ENCODE data around the gene MEX3C.
A peak's percentile ranks its signal among the peaks of the same experiment; 100 is the strongest.

DNA sequence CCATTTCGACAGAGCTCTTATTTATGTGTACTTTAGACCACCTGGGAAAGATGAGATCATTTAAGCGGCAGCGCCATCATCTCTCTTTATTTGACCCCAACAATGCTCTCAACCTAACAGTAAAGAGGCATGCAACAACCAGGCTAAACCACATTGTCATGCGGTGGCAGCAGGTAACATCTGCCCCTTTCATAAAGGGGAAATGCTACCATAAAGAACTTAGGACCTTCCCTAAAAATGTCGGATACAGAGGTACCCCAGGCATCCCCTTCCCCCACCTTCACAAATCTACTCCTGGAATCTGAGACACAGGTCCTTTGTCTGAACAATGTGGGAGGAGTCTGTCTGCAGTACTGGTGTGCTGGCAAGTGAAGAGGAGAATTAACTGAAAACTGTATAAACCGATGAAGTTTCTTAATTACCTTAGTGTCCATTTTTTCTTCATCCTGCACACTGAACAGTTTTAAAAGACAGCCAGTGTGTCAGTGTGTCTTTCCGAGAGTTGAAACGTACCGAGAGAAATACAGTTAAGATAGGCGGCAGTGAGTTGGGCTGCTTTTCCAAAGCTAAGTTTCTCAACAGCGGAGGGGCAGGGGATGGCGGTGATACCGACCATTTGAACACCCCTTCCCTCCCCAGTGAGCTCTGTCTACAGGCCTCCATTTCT, 1.9 kb downstream of the MEX3C start:
- TF ChIP-seq, protein P1, sequence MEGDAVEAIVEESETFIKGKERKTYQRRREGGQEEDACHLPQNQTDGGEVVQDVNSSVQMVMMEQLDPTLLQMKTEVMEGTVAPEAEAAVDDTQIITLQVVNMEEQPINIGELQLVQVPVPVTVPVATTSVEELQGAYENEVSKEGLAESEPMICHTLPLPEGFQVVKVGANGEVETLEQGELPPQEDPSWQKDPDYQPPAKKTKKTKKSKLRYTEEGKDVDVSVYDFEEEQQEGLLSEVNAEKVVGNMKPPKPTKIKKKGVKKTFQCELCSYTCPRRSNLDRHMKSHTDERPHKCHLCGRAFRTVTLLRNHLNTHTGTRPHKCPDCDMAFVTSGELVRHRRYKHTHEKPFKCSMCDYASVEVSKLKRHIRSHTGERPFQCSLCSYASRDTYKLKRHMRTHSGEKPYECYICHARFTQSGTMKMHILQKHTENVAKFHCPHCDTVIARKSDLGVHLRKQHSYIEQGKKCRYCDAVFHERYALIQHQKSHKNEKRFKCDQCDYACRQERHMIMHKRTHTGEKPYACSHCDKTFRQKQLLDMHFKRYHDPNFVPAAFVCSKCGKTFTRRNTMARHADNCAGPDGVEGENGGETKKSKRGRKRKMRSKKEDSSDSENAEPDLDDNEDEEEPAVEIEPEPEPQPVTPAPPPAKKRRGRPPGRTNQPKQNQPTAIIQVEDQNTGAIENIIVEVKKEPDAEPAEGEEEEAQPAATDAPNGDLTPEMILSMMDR (IDR thresholded peaks at IDR 0.05; ENCODE audit: low read length) = peak; percentile 10; the same call in 1 of the 2 replicates
- no peak for TF ChIP-seq EZH2 (IDR thresholded peaks at IDR 0.05; ENCODE audit: borderline replicate concordance, low read length)

Data from OCI-LY1 (cell line).